Femur (tissue), 1 donor: Measurements from ENCODE around the gene GSN.
A peak's percentile ranks its signal among the peaks of the same experiment; 100 is the strongest.

Source experiments
- DNase-seq: peaks from one replicate; pipeline ENCODE4 v3.0.0-alpha.2; 2017

The GSN gene

GRCh38 chr9:121326130-121326838 lies 58.3 kb downstream of the GSN start:
- DNase-seq = peak; percentile 92

GRCh38 chr9:121326901-121327613 lies 59.1 kb downstream of the GSN start:
- no peak for DNase-seq

- no peak for DNase-seq
Measured at GRCh38 chr9:121328476-121328875, 60.5 kb downstream of the GSN start.

- no peak for DNase-seq
Measured at GRCh38 chr9:121328876-121329681, 61.1 kb downstream of the GSN start.

- no peak for DNase-seq
Measured at GRCh38 chr9:121331549-121331948, 63.6 kb downstream of the GSN start.

GRCh38 chr9:121331992-121332685 lies 64.2 kb downstream of the GSN start:
- no peak for DNase-seq

GRCh38 chr9:121333950-121334773 lies 66.2 kb downstream of the GSN start:
- DNase-seq = no peak

- DNase-seq = no peak
Measured at GRCh38 chr9:121336665-121337064, 68.7 kb downstream of the GSN start.

GRCh38 chr9:121339437-121339836 lies 71.5 kb downstream of the GSN start:
- no peak for DNase-seq

- DNase-seq = no peak
Measured at GRCh38 chr9:121340676-121341392, 72.9 kb downstream of the GSN start.

GRCh38 chr9:121344184-121344583 lies 76.2 kb downstream of the GSN start:
- no peak for DNase-seq

GRCh38 chr9:121345070-121345469 lies 77.1 kb downstream of the GSN start:
- DNase-seq = no peak

- no peak for DNase-seq
Measured at GRCh38 chr9:121348221-121348620, 80.3 kb downstream of the GSN start.

GRCh38 chr9:121349009-121349408 lies 81.0 kb downstream of the GSN start:
- no peak for DNase-seq

- DNase-seq = no peak
Measured at GRCh38 chr9:121350036-121350435, 82.1 kb downstream of the GSN start.

GRCh38 chr9:121350993-121351561 lies 83.1 kb downstream of the GSN start:
- DNase-seq = peak; percentile 91

GRCh38 chr9:121353241-121354061 lies 85.5 kb downstream of the GSN start:
- no peak for DNase-seq

- no peak for DNase-seq
Measured at GRCh38 chr9:121354141-121354540, 86.2 kb downstream of the GSN start.

- DNase-seq = no peak
Measured at GRCh38 chr9:121354762-121355161, 86.8 kb downstream of the GSN start.

- DNase-seq = no peak
Measured at GRCh38 chr9:121357011-121357410, 89.0 kb downstream of the GSN start.
